SK-N-SH (cell line): Measurements from ENCODE around the gene SPDYC. TPM values are rescaled to one million over a fixed set of nuclear protein-coding genes. Genes with fewer than 3 reads are reported as not detected.

Experiments
- CTCF ChIA-PET: fragments of 300-600, 350-600 bp; formaldehyde crosslinking; extraction: SDS; loops from one replicate; lab custom pipeline; 2021; lab: Yijun Ruan, JAX
- POLR2A ChIA-PET: fragments of 350-600 bp; sonication (Branson Sonifier 250); formaldehyde crosslinking; extraction: SDS; loops from one replicate; lab custom pipeline; 2020; ENCODE audit warnings: antibody characterized with exemption, inconsistent platforms; lab: Yijun Ruan, JAX
- DNase-seq: peaks from one replicate; pipeline ENCODE4 v3.0.0; 2012
- H2AFZ ChIP-seq: fragments of 200-600 bp; sonication (generic); 2 replicates; pipeline ENCODE4 v1.8.1; 2016; ENCODE audit warnings: antibody characterized with exemption, mild to moderate bottlenecking, low read depth
- H3F3A ChIP-seq: fragments of 200-600 bp; sonication (generic); replicated peaks from 2 replicates; pipeline ENCODE3; 2016; ENCODE audit warnings: antibody characterized with exemption, mild to moderate bottlenecking; ENCODE audit not compliant: insufficient read depth
- H3K27ac ChIP-seq, 2 experiments: fragments of 200-500 bp in 1 of 2; fragments of 200-600 bp in 1 of 2; sonication (Bioruptor generic) in 1 of 2; sonication (generic), shearing (Covaris generic) in 1 of 2; 2 replicates each; pipeline versions ENCODE4 v1.5.1 to v1.6.1; 2014 to 2016; ENCODE audit warnings: low read depth in 2 of 2, inconsistent platforms in 1 of 2, low read length in 1 of 2, mild to moderate bottlenecking in 1 of 2, mixed read lengths in 1 of 2
- H3K27me3 ChIP-seq: fragments of 200-600 bp; sonication (generic), shearing (Covaris generic); 2 replicates; pipeline ENCODE4 v1.6.1; 2016; ENCODE audit warnings: mixed run types; ENCODE audit not compliant: insufficient read depth
- H3K36me3 ChIP-seq, 2 experiments: fragments of 200-500 bp in 1 of 2; fragments of 200-600 bp in 1 of 2; sonication (Bioruptor generic) in 1 of 2; sonication (generic) in 1 of 2; replicated peaks in 1 of 2; 2 replicates each; pipeline versions ENCODE3 to v1.5.1; 2014 to 2016; ENCODE audit warnings: low read length in 1 of 2, mild to moderate bottlenecking in 1 of 2; ENCODE audit not compliant: insufficient read depth in 2 of 2, control insufficient read depth in 1 of 2
- H3K4me1 ChIP-seq, 2 experiments: fragments of 200-500 bp in 1 of 2; fragments of 200-600 bp in 1 of 2; sonication (Bioruptor generic) in 1 of 2; sonication (generic), shearing (Covaris generic) in 1 of 2; 2 replicates each; pipeline versions ENCODE4 v1.5.1 to v1.6.1; 2014 to 2016; ENCODE audit warnings: low read depth in 1 of 2, low read length in 1 of 2, mixed run types in 1 of 2; ENCODE audit not compliant: insufficient read depth in 2 of 2, control insufficient read depth in 1 of 2
- H3K4me2 ChIP-seq: fragments of 200-600 bp; sonication (generic), shearing (Covaris generic); 2 replicates; pipeline ENCODE4 v1.6.1; 2017; ENCODE audit warnings: mixed run types
- H3K4me3 ChIP-seq, 2 experiments: fragments of 200-500 bp in 1 of 2; fragments of 200-600 bp in 1 of 2; sonication (Bioruptor generic) in 1 of 2; sonication (generic), shearing (Covaris generic) in 1 of 2; 2 replicates each; pipeline versions ENCODE4 v1.5.1 to v1.8.1; 2014 to 2016; ENCODE audit warnings: low read depth in 2 of 2, inconsistent platforms in 1 of 2, low read length in 1 of 2, mild to moderate bottlenecking in 1 of 2, mixed read lengths in 1 of 2, moderate library complexity in 1 of 2
- H3K79me2 ChIP-seq: fragments of 200-600 bp; sonication (generic); 2 replicates; pipeline ENCODE4 v1.8.1; 2017; ENCODE audit warnings: mild to moderate bottlenecking; ENCODE audit not compliant: insufficient read depth
- H3K9ac ChIP-seq: fragments of 200-600 bp; sonication (generic); 2 replicates; pipeline ENCODE4 v1.6.1; 2017; ENCODE audit warnings: mixed run types
- H3K9me2 ChIP-seq: fragments of 200-600 bp; sonication (generic); 2 replicates; pipeline ENCODE4 v1.6.1; 2017; ENCODE audit warnings: mixed run types
- H3K9me3 ChIP-seq: fragments of 200-600 bp; sonication (generic); 2 replicates; pipeline ENCODE4 v1.6.1; 2017; ENCODE audit warnings: mixed run types, mild to moderate bottlenecking, moderate library complexity
- H4K20me1 ChIP-seq: fragments of 200-600 bp; sonication (generic); 2 replicates; pipeline ENCODE4 v1.6.1; 2017; ENCODE audit warnings: mild to moderate bottlenecking, mixed run types; ENCODE audit not compliant: insufficient read depth
- EP300 ChIP-seq, 2 experiments: IDR thresholded peaks; 2 replicates each; pipeline versions ENCODE4 v1.4.0 to v1.6.1; 2012; ENCODE audit warnings: borderline replicate concordance in 1 of 2, low read depth in 1 of 2, low read length in 1 of 2
- EZH2phosphoT487 ChIP-seq: fragments of 200-600 bp; sonication (generic); IDR thresholded peaks from 2 replicates; pipeline ENCODE4 v1.6.1; 2017; ENCODE audit warnings: low read depth, mixed run types, mild to moderate bottlenecking, antibody characterized with exemption, moderate library complexity, borderline replicate concordance
- FOSL2 ChIP-seq: IDR thresholded peaks from 2 replicates; pipeline ENCODE4 v1.4.0; 2012; ENCODE audit warnings: low read depth, mild to moderate bottlenecking, moderate library complexity, borderline replicate concordance
- FOXM1 ChIP-seq: IDR thresholded peaks from 2 replicates; pipeline ENCODE4 v1.4.0; 2012; ENCODE audit warnings: low read depth, mild to moderate bottlenecking
- JUND ChIP-seq: IDR thresholded peaks from 2 replicates; pipeline ENCODE4 v1.4.0; 2012
- MEF2A ChIP-seq: IDR thresholded peaks from 2 replicates; pipeline ENCODE4 v1.4.0; 2012; ENCODE audit warnings: low read depth, borderline replicate concordance
- RFX5 ChIP-seq: IDR thresholded peaks from 2 replicates; pipeline ENCODE4 v1.6.1; 2012; ENCODE audit warnings: mild to moderate bottlenecking, improper control_type of control experiment, low read length
- RXRA ChIP-seq: IDR thresholded peaks from 2 replicates; pipeline ENCODE4 v1.4.0; 2012; ENCODE audit warnings: low read depth, mild to moderate bottlenecking, borderline replicate concordance
- SMC3 ChIP-seq: IDR thresholded peaks from 2 replicates; pipeline ENCODE4 v1.6.1; 2012; ENCODE audit warnings: low read depth, low read length, improper control_type of control experiment
- TCF12 ChIP-seq: IDR thresholded peaks from 2 replicates; pipeline ENCODE4 v1.4.0; 2012
- YY1 ChIP-seq: IDR thresholded peaks from 2 replicates; pipeline ENCODE4 v1.4.0; 2012; ENCODE audit warnings: low read depth, mild to moderate bottlenecking
- WGBS: methylation state at CpG from one replicate; pipeline ENCODE4 v1.1.6; 2017; ENCODE audit warnings: low lambda C conversion rate; 5-methylcytosine and 5-hydroxymethylcytosine counted together
- polyA plus RNA-seq, 3 experiments: library from polyadenylated mRNA; depleted of rRNA; stranded (reverse); fragments of >200 nt; gene quantifications; 2 replicates each; pipeline ENCODE4 v1.2.3, GENCODE V29; 2012
- TF ChIP-seq, protein P1 (sequence below): fragments of 150-350 bp; IDR thresholded peaks from 2 replicates; pipeline ENCODE4 v1.6.1; 2016; ENCODE audit warnings: mild to moderate bottlenecking, low read depth, low read length
- TF ChIP-seq, protein P2 (sequence below): IDR thresholded peaks from 2 replicates; pipeline ENCODE4 v1.4.0; 2012; ENCODE audit warnings: low read depth
- TF ChIP-seq, protein P3 (sequence below): IDR thresholded peaks from 2 replicates; pipeline ENCODE4 v1.4.0; 2012; ENCODE audit warnings: low read depth, borderline replicate concordance
- TF ChIP-seq, protein P4 (sequence below): fragments of 150-350 bp; IDR thresholded peaks from 2 replicates; pipeline ENCODE4 v1.6.1; 2017; ENCODE audit warnings: antibody characterized with exemption, low read length, low read depth, borderline replicate concordance

SPDYC gene
- polyA plus RNA-seq, 1 of the 3 experiments (the other 2 are of a cell fraction): not detected

DNA sequence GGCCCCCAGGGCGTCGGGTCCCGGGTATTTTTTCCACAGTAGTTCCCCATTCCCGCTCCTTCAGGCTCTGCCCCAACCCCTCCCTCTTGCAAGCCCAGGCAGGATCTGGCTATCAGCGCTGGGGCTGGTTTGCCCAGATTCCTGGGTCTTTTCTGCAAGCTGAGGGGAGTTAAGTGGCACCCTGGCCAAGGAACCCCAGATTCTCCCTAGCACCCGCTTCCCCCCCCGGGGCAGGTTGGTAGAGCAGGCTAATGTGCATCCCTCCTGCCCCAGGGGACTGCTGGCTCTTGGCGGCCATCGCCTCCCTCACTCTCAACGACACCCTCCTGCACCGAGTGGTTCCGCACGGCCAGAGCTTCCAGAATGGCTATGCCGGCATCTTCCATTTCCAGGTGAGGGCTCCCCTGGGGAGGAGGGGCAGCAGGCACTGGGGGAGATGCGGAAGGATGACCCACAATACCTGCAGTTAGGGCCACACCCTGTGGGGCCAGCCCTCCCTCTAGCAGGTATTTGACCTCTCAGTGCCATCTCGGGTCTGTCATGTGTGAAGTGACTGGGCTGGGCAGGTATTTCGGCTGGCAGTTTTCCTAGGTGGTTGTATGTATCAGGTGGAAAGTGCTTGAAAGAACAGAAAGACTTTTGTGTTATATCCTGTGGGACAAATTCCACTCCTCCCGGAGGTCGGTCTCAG lies 13.3 kb downstream of the SPDYC start:
- Histone ChIP-seq H3K27me3 (no peaks in the 10 kb centered on the region), H3K36me3 (peaks cover 0 to 30% of the 10 kb centered on the region in 2 experiments), H3K79me2 (peaks cover 51% of the 10 kb centered on the region), H3K4me2 (peak overlapping the region; percentile 98; the same call in 1 of the 2 replicates), H3K9me2 (no peaks in the 10 kb centered on the region), H4K20me1 (peaks cover 5% of the 10 kb centered on the region; the same call in 1 of the 2 replicates), H3K9ac (0 out of 2 replicates have a peak overlapping the region, but pooled peaks have one; percentile 93), H3K4me1 (peaks cover 0 to 18% of the 10 kb centered on the region in 2 experiments; a peak in 2 of 4 replicates), H3F3A (no peaks in the 10 kb centered on the region), H2AFZ (no peak overlapping the region), H3K9me3 (no peaks in the 10 kb centered on the region), H3K27ac (no peak overlapping the region), H3K4me3 (no peak overlapping the region; a peak in 2 of 4 replicates)
- POLR2A ChIA-PET: interaction anchor here (1.7 to 3.3 kb wide), 3 partner anchors 48 to 72 kb away, joined by 4 to 25 read pairs (median 12); partner anchors contain the start of genes FAU, MRPL49, SYVN1 and TM7SF2
- 85% methylated on average over 15 of the region's 19 CpGs for WGBS
- no peak for TF ChIP-seq SMC3
- no peak for TF ChIP-seq RFX5
- TF ChIP-seq EZH2phosphoT487: no peak
- TF ChIP-seq RXRA: no peak
- no peak for TF ChIP-seq MEF2A
- CTCF ChIA-PET: interaction anchor here (0.7 to 4.8 kb wide), 6 partner anchors 21 to 169 kb away, joined by 3 to 46 read pairs (median 4); partner anchors contain the start of genes ARL2 and TM7SF2
- DNase-seq: no peak

DNA sequence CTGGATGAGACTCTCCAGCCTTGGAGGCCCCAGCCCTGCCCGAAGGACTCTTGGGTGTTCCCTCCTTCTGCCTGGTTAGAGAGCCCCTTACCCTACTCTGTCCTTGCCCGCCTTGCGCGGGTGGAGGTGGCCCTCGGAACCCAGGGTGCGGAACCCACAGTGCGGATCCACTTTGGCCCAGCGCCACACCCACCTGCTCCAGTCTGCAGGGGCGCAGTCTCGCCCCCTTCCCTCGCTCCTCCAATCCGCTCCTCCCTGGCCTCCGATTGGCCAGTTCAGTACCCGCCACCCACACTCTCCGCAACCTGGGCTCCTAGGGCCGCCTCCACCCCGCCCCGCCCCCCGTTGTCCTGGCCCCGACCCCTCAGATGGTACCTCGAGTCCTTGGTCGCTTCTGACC lies 14.1 kb downstream of the SPDYC start:
- peaks cover 0 to 18% of the 10 kb centered on the region in 2 experiments; a peak in 2 of 4 replicates for H3K4me1 ChIP-seq
- H3K79me2 ChIP-seq: peaks cover 51% of the 10 kb centered on the region
- POLR2A ChIA-PET: no interaction called here
- H4K20me1 ChIP-seq: peaks cover 5% of the 10 kb centered on the region; the same call in 1 of the 2 replicates
- no peak overlapping the region for H3K9ac ChIP-seq
- no peaks in the 10 kb centered on the region for H3K9me3 ChIP-seq
- H3K27me3 ChIP-seq: no peaks in the 10 kb centered on the region
- no peak overlapping the region for H2AFZ ChIP-seq
- H3K36me3 ChIP-seq: peaks cover 0 to 34% of the 10 kb centered on the region in 2 experiments
- WGBS: 99% methylated on average over 22 of the region's 22 CpGs
- CTCF ChIA-PET: interaction anchor here (1.4 kb wide), 1 partner anchor 49 kb away, joined by 3 read pairs; no protein-coding TSS in a partner anchor
- no peak overlapping the region for H3K27ac ChIP-seq
- H3K4me2 ChIP-seq: no peak overlapping the region
- H3K9me2 ChIP-seq: no peaks in the 10 kb centered on the region
- no peak for DNase-seq
- TF ChIP-seq, protein P1, sequence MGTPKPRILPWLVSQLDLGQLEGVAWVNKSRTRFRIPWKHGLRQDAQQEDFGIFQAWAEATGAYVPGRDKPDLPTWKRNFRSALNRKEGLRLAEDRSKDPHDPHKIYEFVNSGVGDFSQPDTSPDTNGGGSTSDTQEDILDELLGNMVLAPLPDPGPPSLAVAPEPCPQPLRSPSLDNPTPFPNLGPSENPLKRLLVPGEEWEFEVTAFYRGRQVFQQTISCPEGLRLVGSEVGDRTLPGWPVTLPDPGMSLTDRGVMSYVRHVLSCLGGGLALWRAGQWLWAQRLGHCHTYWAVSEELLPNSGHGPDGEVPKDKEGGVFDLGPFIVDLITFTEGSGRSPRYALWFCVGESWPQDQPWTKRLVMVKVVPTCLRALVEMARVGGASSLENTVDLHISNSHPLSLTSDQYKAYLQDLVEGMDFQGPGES: no peak
- TF ChIP-seq EP300 (IDR thresholded peaks at IDR 0.05; ENCODE audit: borderline replicate concordance in 1 of 2, low read depth in 1 of 2, low read length in 1 of 2) (no peak), JUND (no peak), SMC3 (no peak), FOSL2 (no peak), YY1 (no peak), TCF12 (no peak), FOXM1 (no peak), RFX5 (no peak)
- TF ChIP-seq, protein P2, sequence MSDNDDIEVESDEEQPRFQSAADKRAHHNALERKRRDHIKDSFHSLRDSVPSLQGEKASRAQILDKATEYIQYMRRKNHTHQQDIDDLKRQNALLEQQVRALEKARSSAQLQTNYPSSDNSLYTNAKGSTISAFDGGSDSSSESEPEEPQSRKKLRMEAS: no peak
- TF ChIP-seq, protein P3, sequence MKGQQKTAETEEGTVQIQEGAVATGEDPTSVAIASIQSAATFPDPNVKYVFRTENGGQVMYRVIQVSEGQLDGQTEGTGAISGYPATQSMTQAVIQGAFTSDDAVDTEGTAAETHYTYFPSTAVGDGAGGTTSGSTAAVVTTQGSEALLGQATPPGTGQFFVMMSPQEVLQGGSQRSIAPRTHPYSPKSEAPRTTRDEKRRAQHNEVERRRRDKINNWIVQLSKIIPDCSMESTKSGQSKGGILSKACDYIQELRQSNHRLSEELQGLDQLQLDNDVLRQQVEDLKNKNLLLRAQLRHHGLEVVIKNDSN: no peak
- TF ChIP-seq, protein P4, sequence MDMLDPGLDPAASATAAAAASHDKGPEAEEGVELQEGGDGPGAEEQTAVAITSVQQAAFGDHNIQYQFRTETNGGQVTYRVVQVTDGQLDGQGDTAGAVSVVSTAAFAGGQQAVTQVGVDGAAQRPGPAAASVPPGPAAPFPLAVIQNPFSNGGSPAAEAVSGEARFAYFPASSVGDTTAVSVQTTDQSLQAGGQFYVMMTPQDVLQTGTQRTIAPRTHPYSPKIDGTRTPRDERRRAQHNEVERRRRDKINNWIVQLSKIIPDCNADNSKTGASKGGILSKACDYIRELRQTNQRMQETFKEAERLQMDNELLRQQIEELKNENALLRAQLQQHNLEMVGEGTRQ: no peak
- TF ChIP-seq, all 33 proteins: peak for 0
- Histone ChIP-seq H3K4me3 (no peak overlapping the region), H3F3A (no peaks in the 10 kb centered on the region)
